ENCODE results near the gene NOL12.
"Not testable (repeated sequence)": the region's sequence is repeated elsewhere in the genome, so short reads cannot be mapped to it uniquely, and the experiment has no call there.

Gene NOL12

GRCh38 chr22:37654563-37655251, 31.4 kb upstream of the NOL12 start:
- H3K27ac ChIP-seq = no peak overlapping the region
- no peak overlapping the region for H3K4me3 ChIP-seq
- TF ChIP-seq CTCF (IDR thresholded peaks at IDR 0.05) = no peak
- no peak for DNase-seq (ENCODE audit: low spot score)

DNA sequence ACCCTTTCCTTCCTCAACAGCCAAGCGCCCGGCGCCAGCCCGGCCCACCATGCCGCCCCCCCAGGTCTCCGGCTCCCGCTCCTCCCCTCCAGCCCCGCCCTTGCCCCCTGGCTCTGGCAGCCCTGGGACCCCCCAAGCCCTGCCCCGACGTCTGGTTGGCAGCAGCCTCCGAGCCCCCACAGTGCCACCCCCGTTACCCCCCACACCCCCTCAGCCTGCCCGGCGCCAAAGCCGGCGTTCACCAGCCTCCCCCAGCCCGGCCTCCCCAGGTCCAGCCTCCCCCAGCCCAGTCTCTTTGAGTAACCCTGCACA, 30.9 kb upstream of the NOL12 start:
- no peak overlapping the region for H3K27ac ChIP-seq
- TF ChIP-seq CTCF (IDR thresholded peaks at IDR 0.05) = no peak
- H3K4me3 ChIP-seq = no peak overlapping the region
- no peak for DNase-seq (ENCODE audit: low spot score)

GRCh38 chr22:37656583-37656982, 29.6 kb upstream of the NOL12 start:
- not testable (repeated sequence) for DNase-seq (ENCODE audit: low spot score); H3K27ac ChIP-seq; H3K4me3 ChIP-seq

- TF ChIP-seq CTCF (IDR thresholded peaks at IDR 0.05) = no peak
- Histone ChIP-seq H3K27ac (peak overlapping the region; percentile 55 to 89), H3K4me3 (peak overlapping the region; percentile 65)
- no peak for DNase-seq (ENCODE audit: low spot score)
These were observed 28.5 kb upstream of the NOL12 start for GRCh38 chr22:37657590-37658132.

GRCh38 chr22:37658133-37659065, 27.7 kb upstream of the NOL12 start, which contains the start of gene PDXP:
TSS of gene PDXP (plus strand) at chr22:37658723. CDS start at chr22:37658783, 60 bp downstream.
- Histone ChIP-seq H3K27ac (peak within 1 kb of the TSS; percentile 55 to 89), H3K4me3 (peak within 1 kb of the TSS; percentile 91)
- DNase-seq (ENCODE audit: low spot score) = peak; percentile 100
- no peak for TF ChIP-seq CTCF (IDR thresholded peaks at IDR 0.05)

- Histone ChIP-seq H3K4me3 (peak overlapping the region; percentile 91), H3K27ac (peak overlapping the region in 1 of 2 donors; percentile 89)
- no peak for TF ChIP-seq CTCF (IDR thresholded peaks at IDR 0.05)
- peak; percentile 72 for DNase-seq (ENCODE audit: low spot score)
These were observed 26.9 kb upstream of the NOL12 start for GRCh38 chr22:37659066-37659896.
